Measurements from ENCODE around the gene INIP. TPM values are rescaled to one million over a fixed set of nuclear protein-coding genes. Genes with fewer than 3 reads are reported as not detected.
A peak's percentile ranks its signal among the peaks of the same experiment; 100 is the strongest.

INIP gene
- total and polyA plus RNA-seq, 2 donors (not counting 1 experiment from before 2014, with no cell fraction given) = 5.0 to 22.9 TPM

GRCh38 chr9:112752334-112753125 lies 34.6 kb upstream of the INIP start:
- peaks cover 59% of the 10 kb centered on the region for H3K79me2 ChIP-seq (ENCODE audit: control insufficient read depth, insufficient read depth, low read length)
- no peak overlapping the region for H3K27ac Mint-ChIP-seq
- no peak for TF ChIP-seq EZH2 (IDR thresholded peaks at IDR 0.05; ENCODE audit: borderline replicate concordance, insufficient read depth, low read depth, low read length, poor library complexity, severe bottlenecking)
- TF ChIP-seq, protein P1, sequence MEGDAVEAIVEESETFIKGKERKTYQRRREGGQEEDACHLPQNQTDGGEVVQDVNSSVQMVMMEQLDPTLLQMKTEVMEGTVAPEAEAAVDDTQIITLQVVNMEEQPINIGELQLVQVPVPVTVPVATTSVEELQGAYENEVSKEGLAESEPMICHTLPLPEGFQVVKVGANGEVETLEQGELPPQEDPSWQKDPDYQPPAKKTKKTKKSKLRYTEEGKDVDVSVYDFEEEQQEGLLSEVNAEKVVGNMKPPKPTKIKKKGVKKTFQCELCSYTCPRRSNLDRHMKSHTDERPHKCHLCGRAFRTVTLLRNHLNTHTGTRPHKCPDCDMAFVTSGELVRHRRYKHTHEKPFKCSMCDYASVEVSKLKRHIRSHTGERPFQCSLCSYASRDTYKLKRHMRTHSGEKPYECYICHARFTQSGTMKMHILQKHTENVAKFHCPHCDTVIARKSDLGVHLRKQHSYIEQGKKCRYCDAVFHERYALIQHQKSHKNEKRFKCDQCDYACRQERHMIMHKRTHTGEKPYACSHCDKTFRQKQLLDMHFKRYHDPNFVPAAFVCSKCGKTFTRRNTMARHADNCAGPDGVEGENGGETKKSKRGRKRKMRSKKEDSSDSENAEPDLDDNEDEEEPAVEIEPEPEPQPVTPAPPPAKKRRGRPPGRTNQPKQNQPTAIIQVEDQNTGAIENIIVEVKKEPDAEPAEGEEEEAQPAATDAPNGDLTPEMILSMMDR (IDR thresholded peaks at IDR 0.05) = no peak

More at GRCh38 chr9:112752334-112753125, 34.6 kb upstream of the INIP start:
- Mint-ChIP-seq H3K4me1 (peaks cover 52% of the 10 kb centered on the region), H3K27me3 (no peaks in the 10 kb centered on the region), H3K9me3 (ENCODE audit: insufficient read depth) (no peaks in the 10 kb centered on the region), H3K4me3 (peak overlapping the region; percentile 84)
- no peak for ATAC-seq (ENCODE audit: low read depth)
- Histone ChIP-seq H3K9me3 (ENCODE audit: control extremely low read depth in 1 of 3, control insufficient read depth in 2 of 3, insufficient read depth in 1 of 3, low read length in 2 of 3) (no peaks in the 10 kb centered on the region), H3K9ac (ENCODE audit: low read length) (no peak overlapping the region), H2AFZ (ENCODE audit: insufficient read depth, low read depth, low read length, poor library complexity, severe bottlenecking) (no peak overlapping the region), H3K4me2 (replicated peaks; ENCODE audit: low read depth, low read length, poor library complexity, severe bottlenecking) (peak overlapping the region; percentile 1), H4K20me1 (ENCODE audit: control insufficient read depth, insufficient read depth, low read length, poor library complexity, severe bottlenecking) (no peaks in the 10 kb centered on the region), H3K36me3 (replicated peaks in 1 of 2; ENCODE audit: control extremely low read depth in 1 of 2, control insufficient read depth in 1 of 2, extremely low read depth in 1 of 2, insufficient read depth in 2 of 2, low read length in 1 of 2) (no peaks in the 10 kb centered on the region), H3K27ac (ENCODE audit: low read length in 2 of 2) (no peak overlapping the region), H3K4me1 (ENCODE audit: control insufficient read depth in 2 of 2, insufficient read depth in 2 of 2, low read length in 2 of 2) (peaks cover 24 to 45% of the 10 kb centered on the region in 2 donors), H3K4me3 (ENCODE audit: control extremely low read depth in 1 of 5, extremely low read depth in 1 of 5, insufficient read depth in 1 of 5, low read depth in 2 of 5, low read length in 4 of 5) (no peak overlapping the region), H3K27me3 (replicated peaks in 1 of 4; ENCODE audit: control extremely low read depth in 1 of 4, control insufficient read depth in 3 of 4, insufficient read depth in 4 of 4, low read length in 3 of 4) (no peaks in the 10 kb centered on the region)
- POLR2A ChIA-PET = no interaction called here
- CTCF ChIA-PET = interaction anchor here (0.5 to 1.3 kb wide), 2 partner anchors 40 to 1465 kb away, joined by 4 read pairs; no protein-coding TSS in a partner anchor
- intact Hi-C loops (cut with micrococcal nuclease) = loop anchor here (5.0 kb wide), 1 partner anchor 55 kb away; no protein-coding TSS in a partner anchor
- DNase-seq = no peak
- 80% methylated on average over 5 of the region's 6 CpGs for WGBS (ENCODE audit: insufficient coverage)

All from B cell (primary cell).